Head of caudate nucleus (tissue), 42 donors: Measurements from ENCODE around the gene MAST4.

Experiments used
- DNase-seq, 42 donors: peaks; one replicate each; pipeline versions ENCODE4 v3.0.0 to v3.0.0-alpha.2; 2020 to 2021; ENCODE audit warnings: mixed read lengths in 7 of 42
- intact Hi-C: fragments of 100-400 bp; cut with DNase I; formaldehyde crosslinking; loops from one replicate; pipeline ENCODE4 v1.15.0; 2022

MAST4 gene

GRCh38 chr5:66769839-66770617 is 173.8 kb downstream of the MAST4 start:
- intact Hi-C loops, result no loop called here
- peak in 28 of 42 donors; percentile 9 to 61 (median 20) for DNase-seq

GRCh38 chr5:66777868-66778267 is 181.7 kb downstream of the MAST4 start:
- no peak for DNase-seq
- intact Hi-C loops, result no loop called here

- intact Hi-C loops, result no loop called here
- DNase-seq, result no peak
Observed at GRCh38 chr5:66779528-66779927, 183.3 kb downstream of the MAST4 start.

- no peak for DNase-seq
- intact Hi-C loops, result no loop called here
Observed at GRCh38 chr5:66788556-66788955, 192.4 kb downstream of the MAST4 start.

- intact Hi-C loops, result no loop called here
- DNase-seq, result no peak
Observed at GRCh38 chr5:66789434-66789833, 193.2 kb downstream of the MAST4 start.

- intact Hi-C loops, result no loop called here
- no peak for DNase-seq
Observed at GRCh38 chr5:66793049-66793448, 196.9 kb downstream of the MAST4 start.

- DNase-seq, result no peak
Observed at GRCh38 chr5:66795682-66796081, 199.5 kb downstream of the MAST4 start.

GRCh38 chr5:66796305-66797292 is 200.4 kb downstream of the MAST4 start:
- intact Hi-C loops, result no loop called here
- DNase-seq, result no peak

More at GRCh38 chr5:66795682-66796081, 199.5 kb downstream of the MAST4 start:
- intact Hi-C loops, result no loop called here

- no peak for DNase-seq
- intact Hi-C loops, result no loop called here
Observed at GRCh38 chr5:66802941-66803340, 206.7 kb downstream of the MAST4 start.

- DNase-seq, result no peak
Observed at GRCh38 chr5:66805514-66806430, 209.6 kb downstream of the MAST4 start.

GRCh38 chr5:66807743-66808142 is 211.6 kb downstream of the MAST4 start:
- intact Hi-C loops, result loop anchor here (5.0 kb wide), 1 partner anchor 400 kb away; no protein-coding TSS in a partner anchor

More at GRCh38 chr5:66805514-66806430, 209.6 kb downstream of the MAST4 start:
- intact Hi-C loops, result loop anchor here (5.0 kb wide), 1 partner anchor 402 kb away; no protein-coding TSS in a partner anchor

GRCh38 chr5:66808663-66809062 is 212.5 kb downstream of the MAST4 start:
- intact Hi-C loops, result loop anchor here (5.0 kb wide), 1 partner anchor 399 kb away; no protein-coding TSS in a partner anchor
- peak in 9 of 42 donors; percentile 15 to 67 (median 34) for DNase-seq

More at GRCh38 chr5:66807743-66808142, 211.6 kb downstream of the MAST4 start:
- peak in 33 of 42 donors; percentile 10 to 82 (median 56) for DNase-seq

- intact Hi-C loops, result loop anchor here (10.0 kb wide), 1 partner anchor 345 kb away; no protein-coding TSS in a partner anchor
- no peak for DNase-seq
Observed at GRCh38 chr5:66810151-66810550, 214.0 kb downstream of the MAST4 start.

- intact Hi-C loops, result loop anchor here (10.0 kb wide), 1 partner anchor 344 kb away; no protein-coding TSS in a partner anchor
- no peak for DNase-seq
Observed at GRCh38 chr5:66810848-66811261, 214.7 kb downstream of the MAST4 start.

- no peak for DNase-seq
- intact Hi-C loops, result loop anchor here (10.0 kb wide), 1 partner anchor 343 kb away; no protein-coding TSS in a partner anchor
Observed at GRCh38 chr5:66812291-66812690, 216.1 kb downstream of the MAST4 start.

- no peak for DNase-seq
- intact Hi-C loops, result loop anchor here (10.0 kb wide), 1 partner anchor 341 kb away; no protein-coding TSS in a partner anchor
Observed at GRCh38 chr5:66813306-66813705, 217.1 kb downstream of the MAST4 start.

- DNase-seq, result peak in 29 of 42 donors; percentile 19 to 84 (median 52)
- intact Hi-C loops, result loop anchor here (10.0 kb wide), 1 partner anchor 340 kb away; no protein-coding TSS in a partner anchor
Observed at GRCh38 chr5:66814146-66814991, 218.2 kb downstream of the MAST4 start.
